ENCODE results near the gene MYO9B.

MYO9B gene

GRCh38 chr19:17061205-17061604 lies 14.4 kb upstream of the MYO9B start:
- H3K4me3 ChIP-seq (replicated peaks; ENCODE audit: low read depth, low read length) = no peak overlapping the region
- TF ChIP-seq CTCF (IDR thresholded peaks at IDR 0.05; ENCODE audit: low read depth, low read length, missing control alignments) = no peak
- DNase-seq (ENCODE audit: extremely low read depth, low read depth) = no peak

- TF ChIP-seq CTCF (IDR thresholded peaks at IDR 0.05; ENCODE audit: low read depth, low read length, missing control alignments) = no peak
- no peak for DNase-seq (ENCODE audit: extremely low read depth, low read depth)
- no peak overlapping the region for H3K4me3 ChIP-seq (replicated peaks; ENCODE audit: low read depth, low read length)
Measured at GRCh38 chr19:17061691-17062090, 13.9 kb upstream of the MYO9B start.

GRCh38 chr19:17063428-17063827 lies 12.1 kb upstream of the MYO9B start:
- H3K4me3 ChIP-seq (replicated peaks; ENCODE audit: low read depth, low read length) = no peak overlapping the region

GRCh38 chr19:17069193-17069592 lies 6.4 kb upstream of the MYO9B start:
- no peak for TF ChIP-seq CTCF (IDR thresholded peaks at IDR 0.05; ENCODE audit: low read depth, low read length, missing control alignments)
- DNase-seq (ENCODE audit: extremely low read depth, low read depth) = no peak
- H3K4me3 ChIP-seq (replicated peaks; ENCODE audit: low read depth, low read length) = no peak overlapping the region

More at GRCh38 chr19:17063428-17063827, 12.1 kb upstream of the MYO9B start:
- TF ChIP-seq CTCF (IDR thresholded peaks at IDR 0.05; ENCODE audit: low read depth, low read length, missing control alignments) = no peak
- DNase-seq (ENCODE audit: extremely low read depth, low read depth) = no peak

- no peak overlapping the region for H3K4me3 ChIP-seq (replicated peaks; ENCODE audit: low read depth, low read length)
- no peak for TF ChIP-seq CTCF (IDR thresholded peaks at IDR 0.05; ENCODE audit: low read depth, low read length, missing control alignments)
- no peak for DNase-seq (ENCODE audit: extremely low read depth, low read depth)
Measured at GRCh38 chr19:17070421-17070820, 5.2 kb upstream of the MYO9B start.

GRCh38 chr19:17070912-17071311 lies 4.7 kb upstream of the MYO9B start:
- no peak overlapping the region for H3K4me3 ChIP-seq (replicated peaks; ENCODE audit: low read depth, low read length)
- no peak for TF ChIP-seq CTCF (IDR thresholded peaks at IDR 0.05; ENCODE audit: low read depth, low read length, missing control alignments)
- DNase-seq (ENCODE audit: extremely low read depth, low read depth) = no peak

GRCh38 chr19:17073869-17074633 lies 1.5 kb upstream of the MYO9B start:
- TF ChIP-seq CTCF (IDR thresholded peaks at IDR 0.05; ENCODE audit: low read depth, low read length, missing control alignments) = no peak
- no peak for DNase-seq (ENCODE audit: extremely low read depth, low read depth)

More at GRCh38 chr19:17073869-17074633, 1.5 kb upstream of the MYO9B start:
- peak overlapping the region; percentile 66 for H3K4me3 ChIP-seq (replicated peaks; ENCODE audit: low read depth, low read length)
